CD4-positive, alpha-beta memory T cell (primary cell): ENCODE measurements around the gene SUMF1. TPM values are rescaled to one million over a fixed set of nuclear protein-coding genes. Genes with fewer than 3 reads are reported as not detected.
A peak's percentile ranks its signal among the peaks of the same experiment; 100 is the strongest.

Source experiments
- CTCF ChIA-PET: fragments of 350-600 bp; sonication (Branson Sonifier 250); formaldehyde crosslinking; loops from one replicate; lab custom pipeline; 2021; ENCODE audit warnings: inconsistent platforms; ENCODE audit not compliant: partially characterized antibody; lab: Charles Lee
- POLR2A ChIA-PET: fragments of 350-600 bp; sonication (Branson Sonifier 250); formaldehyde crosslinking; loops from one replicate; lab custom pipeline; 2021; ENCODE audit not compliant: partially characterized antibody; lab: Charles Lee
- DNase-seq, 5 donors: peaks; one replicate each; pipeline versions ENCODE4 v3.0.0 to v3.0.0-alpha.2; 2020 to 2022; ENCODE audit warnings: mixed read lengths in 1 of 5
- H3K27ac ChIP-seq: one replicate; pipeline ENCODE4 v1.7.0; 2013; ENCODE audit warnings: low read depth, low read length
- H3K27me3 ChIP-seq: 2 replicates; pipeline ENCODE4 v1.7.0; 2013; ENCODE audit warnings: mild to moderate bottlenecking, low read length, moderate library complexity; ENCODE audit not compliant: insufficient read depth
- H3K36me3 ChIP-seq: 2 replicates; pipeline ENCODE4 v1.7.0; 2013; ENCODE audit warnings: mild to moderate bottlenecking, low read length, moderate library complexity; ENCODE audit not compliant: insufficient read depth
- H3K4me1 ChIP-seq: 2 replicates; pipeline ENCODE4 v1.7.0; 2013; ENCODE audit warnings: mild to moderate bottlenecking, low read length, moderate library complexity; ENCODE audit not compliant: insufficient read depth
- H3K4me3 ChIP-seq, 2 donors: one replicate each; pipeline ENCODE4 v1.7.0; 2013; ENCODE audit warnings: low read length in 2 of 2, mild to moderate bottlenecking in 1 of 2
- H3K9me3 ChIP-seq, 2 donors: one replicate each; pipeline ENCODE4 v1.7.0; 2013; ENCODE audit warnings: low read length in 2 of 2, control low read depth in 1 of 2; ENCODE audit not compliant: control insufficient read depth in 1 of 2
- H3K27ac Mint-ChIP-seq, 7 donors: one replicate each; pipeline ENCODE4 v1.8.0; 2020 to 2021; ENCODE audit warnings: mixed read lengths in 7 of 7, mild to moderate bottlenecking in 6 of 7, inconsistent platforms in 3 of 7, moderate library complexity in 3 of 7
- H3K27me3 Mint-ChIP-seq, 2 donors: one replicate each; pipeline ENCODE4 v1.8.0; 2020 to 2021; ENCODE audit warnings: mixed read lengths in 2 of 2
- H3K36me3 Mint-ChIP-seq, 2 donors: one replicate each; pipeline ENCODE4 v1.8.0; 2020 to 2021; ENCODE audit warnings: mixed read lengths in 2 of 2, inconsistent platforms in 1 of 2, mild to moderate bottlenecking in 1 of 2
- H3K4me1 Mint-ChIP-seq, 4 donors: one replicate each; pipeline ENCODE4 v1.8.0; 2020 to 2021; ENCODE audit warnings: mixed read lengths in 4 of 4, mild to moderate bottlenecking in 1 of 4
- H3K4me3 Mint-ChIP-seq, 8 donors: one replicate each; pipeline ENCODE4 v1.8.0; 2020 to 2021; ENCODE audit warnings: mixed read lengths in 8 of 8, mild to moderate bottlenecking in 7 of 8, moderate library complexity in 6 of 8, inconsistent platforms in 3 of 8
- H3K9me3 Mint-ChIP-seq, 8 donors: one replicate each; pipeline ENCODE4 v1.8.0; 2020 to 2021; ENCODE audit warnings: mixed read lengths in 8 of 8, mild to moderate bottlenecking in 5 of 8, inconsistent platforms in 3 of 8, moderate library complexity in 1 of 8
- intact Hi-C: fragments of 100-400 bp; cut with micrococcal nuclease; formaldehyde crosslinking; loops from one replicate; pipeline ENCODE4 v1.15.1; 2023
- polyA plus RNA-seq, 2 donors: library from polyadenylated mRNA; unstranded; fragments of 300-500 nt; fragmentation: Illumina TruSeq; gene quantifications; one replicate each; pipeline ENCODE4 v1.2.3, GENCODE V29; 2021
- total RNA-seq, 2 experiments: library from RNA; stranded (reverse); gene quantifications; one replicate each; pipeline ENCODE4 v1.2.3, GENCODE V29; 2021

The SUMF1 gene
- total and polyA plus RNA-seq, 4 experiments from 2014 or later = 13.9 to 38.3 (median 22.3) TPM

- H3K36me3 ChIP-seq = no peaks in the 10 kb centered on the region
- H3K27me3 ChIP-seq = no peaks in the 10 kb centered on the region
- H3K4me1 ChIP-seq = no peaks in the 10 kb centered on the region
- no peaks in the 10 kb centered on the region for H3K9me3 Mint-ChIP-seq
- no peak overlapping the region for H3K4me3 Mint-ChIP-seq
- no peaks in the 10 kb centered on the region for H3K27me3 Mint-ChIP-seq
- no peak overlapping the region for H3K4me3 ChIP-seq
- peak overlapping the region in 1 of 7 donors; percentile 18 for H3K27ac Mint-ChIP-seq
- CTCF ChIA-PET = interaction anchor here (1.4 to 3.0 kb wide), 2 partner anchors 9 to 13 kb away, joined by 3 to 21 read pairs; no protein-coding TSS in a partner anchor
- H3K4me1 Mint-ChIP-seq = peaks cover 0 to 3% (median under 1%) of the 10 kb centered on the region in 4 donors
- POLR2A ChIA-PET = no interaction called here
- no peak for DNase-seq
- intact Hi-C loops = no loop called here
- no peak overlapping the region for H3K27ac ChIP-seq
- H3K9me3 ChIP-seq = no peaks in the 10 kb centered on the region
- H3K36me3 Mint-ChIP-seq = peaks cover 13 to 17% of the 10 kb centered on the region in 2 donors
Measured at GRCh38 chr3:4359805-4360502, 107.1 kb downstream of the SUMF1 start.

DNA sequence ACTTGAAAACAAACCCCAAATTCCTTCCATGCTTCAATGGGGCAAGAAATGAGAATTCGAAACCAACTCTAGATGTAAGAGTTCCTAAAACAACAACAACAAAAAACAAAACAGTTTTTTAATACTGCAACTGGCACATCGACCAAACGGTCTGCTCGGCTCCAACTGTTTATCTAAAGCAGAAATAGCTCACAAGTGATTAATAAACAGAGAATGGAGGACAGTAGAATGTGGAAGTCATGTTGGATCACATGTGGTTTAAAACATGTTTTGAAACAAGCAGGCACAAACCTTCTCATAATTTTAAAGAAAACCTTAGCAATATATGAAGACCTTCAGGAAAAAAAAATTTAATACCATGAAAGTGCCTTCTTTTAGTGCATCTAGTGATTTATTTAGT is 108.8 kb downstream of the SUMF1 start:
- Mint-ChIP-seq H3K27me3 (no peaks in the 10 kb centered on the region), H3K27ac (peak overlapping the region in 2 of 7 donors; percentile 30 to 89), H3K4me1 (peaks cover 0 to 3% (median under 1%) of the 10 kb centered on the region in 4 donors), H3K9me3 (no peaks in the 10 kb centered on the region), H3K36me3 (peaks cover 13 to 17% of the 10 kb centered on the region in 2 donors), H3K4me3 (no peak overlapping the region)
- H3K9me3 ChIP-seq = no peaks in the 10 kb centered on the region
- H3K27ac ChIP-seq = no peak overlapping the region
- no peaks in the 10 kb centered on the region for H3K27me3 ChIP-seq
- no peaks in the 10 kb centered on the region for H3K4me1 ChIP-seq
- POLR2A ChIA-PET = no interaction called here
- H3K4me3 ChIP-seq = no peak overlapping the region
- CTCF ChIA-PET = interaction anchor here (2.0 kb wide), 1 partner anchor 275 kb away, joined by 6 read pairs; no protein-coding TSS in a partner anchor
- intact Hi-C loops = no loop called here
- H3K36me3 ChIP-seq = no peaks in the 10 kb centered on the region
- DNase-seq = no peak

- peak overlapping the region in 1 of 7 donors; percentile 44 for H3K27ac Mint-ChIP-seq
- no peaks in the 10 kb centered on the region for H3K9me3 Mint-ChIP-seq
- no peak overlapping the region for H3K4me3 ChIP-seq
- H3K27me3 ChIP-seq = no peaks in the 10 kb centered on the region
- H3K27ac ChIP-seq = no peak overlapping the region
- H3K4me3 Mint-ChIP-seq = no peak overlapping the region
- no peaks in the 10 kb centered on the region for H3K4me1 ChIP-seq
- H3K9me3 ChIP-seq = no peaks in the 10 kb centered on the region
- ChIA-PET POLR2A (no interaction called here), CTCF (interaction anchor here (1.3 kb wide), 1 partner anchor 162 kb away, joined by 3 read pairs; no protein-coding TSS in a partner anchor)
- no peaks in the 10 kb centered on the region for H3K36me3 ChIP-seq
- no peaks in the 10 kb centered on the region for H3K27me3 Mint-ChIP-seq
- intact Hi-C loops = no loop called here
- peaks cover 3 to 9% (median 6%) of the 10 kb centered on the region in 4 donors for H3K4me1 Mint-ChIP-seq
- DNase-seq = no peak
- peaks cover 7 to 13% of the 10 kb centered on the region in 2 donors for H3K36me3 Mint-ChIP-seq
Measured at GRCh38 chr3:4356546-4357410, 110.3 kb downstream of the SUMF1 start.

DNA sequence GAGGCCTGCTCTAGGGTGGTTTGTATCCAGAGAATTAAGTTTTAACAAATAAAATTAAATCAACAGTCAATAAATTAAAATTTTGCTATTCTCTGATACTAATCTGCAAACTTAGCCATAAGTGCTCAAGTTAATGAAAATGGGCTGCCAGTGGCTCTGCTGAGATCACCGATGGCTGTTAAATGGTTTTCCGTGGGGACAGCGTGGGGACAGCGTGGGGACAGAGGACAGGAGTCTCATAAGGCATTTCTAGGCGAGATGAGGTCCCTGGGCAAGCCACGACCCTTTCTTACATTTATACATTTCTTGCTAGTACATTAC is 110.9 kb downstream of the SUMF1 start:
- peaks cover under 1 to 9% of the 10 kb centered on the region in 2 donors for H3K36me3 Mint-ChIP-seq
- Histone ChIP-seq H3K4me1 (peaks cover 4% of the 10 kb centered on the region), H3K4me3 (no peak overlapping the region), H3K36me3 (no peaks in the 10 kb centered on the region), H3K27me3 (no peaks in the 10 kb centered on the region), H3K27ac (no peak overlapping the region), H3K9me3 (no peaks in the 10 kb centered on the region)
- no peaks in the 10 kb centered on the region for H3K9me3 Mint-ChIP-seq
- POLR2A ChIA-PET = no interaction called here
- H3K4me3 Mint-ChIP-seq = no peak overlapping the region
- H3K4me1 Mint-ChIP-seq = peaks cover 5 to 12% (median 8%) of the 10 kb centered on the region in 4 donors
- CTCF ChIA-PET = interaction anchor here (1.3 kb wide), 1 partner anchor 163 kb away, joined by 3 read pairs; no protein-coding TSS in a partner anchor
- H3K27ac Mint-ChIP-seq = no peak overlapping the region
- intact Hi-C loops = no loop called here
- DNase-seq = no peak
- no peaks in the 10 kb centered on the region for H3K27me3 Mint-ChIP-seq

GRCh38 chr3:4355401-4356219 is 111.5 kb downstream of the SUMF1 start:
- intact Hi-C loops = no loop called here

GRCh38 chr3:4351872-4352271 is 115.2 kb downstream of the SUMF1 start:
- H3K36me3 ChIP-seq = no peaks in the 10 kb centered on the region
- DNase-seq = no peak
- no peak overlapping the region for H3K27ac ChIP-seq
- H3K27me3 ChIP-seq = no peaks in the 10 kb centered on the region
- ChIA-PET POLR2A (interaction anchor here (0.5 to 1.8 kb wide), 5 partner anchors 48 to 625 kb away, joined by 3 to 17 read pairs (median 6); partner anchors contain the start of genes ITPR1 and SUMF1), CTCF (interaction anchor here (0.7 to 6.3 kb wide), 22 partner anchors 9 to 772 kb away, joined by 3 to 185 read pairs (median 8); partner anchors contain the start of genes ITPR1 and SUMF1)
- H3K27ac Mint-ChIP-seq = peak overlapping the region in 6 of 7 donors; percentile 33 to 89 (median 86)
- H3K9me3 Mint-ChIP-seq = no peaks in the 10 kb centered on the region
- H3K4me3 Mint-ChIP-seq = peak overlapping the region in 7 of 8 donors; percentile 52 to 84 (median 73)
- no peaks in the 10 kb centered on the region for H3K27me3 Mint-ChIP-seq
- H3K4me3 ChIP-seq = no peak overlapping the region
- no peaks in the 10 kb centered on the region for H3K9me3 ChIP-seq
- H3K36me3 Mint-ChIP-seq = no peaks in the 10 kb centered on the region
- intact Hi-C loops = loop anchor here (1.0 kb wide), 7 partner anchors 42 to 706 kb away; partner anchors contain the start of gene ITPR1
- peaks cover 7 to 18% (median 10%) of the 10 kb centered on the region in 4 donors for H3K4me1 Mint-ChIP-seq
- peaks cover 4% of the 10 kb centered on the region for H3K4me1 ChIP-seq

More at GRCh38 chr3:4355401-4356219, 111.5 kb downstream of the SUMF1 start:
- H3K27ac ChIP-seq = no peak overlapping the region
- POLR2A ChIA-PET = no interaction called here
- H3K27ac Mint-ChIP-seq = peak overlapping the region in 2 of 7 donors; percentile 80 to 88
- H3K4me1 ChIP-seq = peaks cover 4% of the 10 kb centered on the region
- peaks cover 7 to 16% (median 10%) of the 10 kb centered on the region in 4 donors for H3K4me1 Mint-ChIP-seq
- no peaks in the 10 kb centered on the region for H3K27me3 Mint-ChIP-seq
- no peaks in the 10 kb centered on the region for H3K27me3 ChIP-seq
- H3K9me3 ChIP-seq = no peaks in the 10 kb centered on the region
- H3K36me3 Mint-ChIP-seq = peaks cover 0 to 4% of the 10 kb centered on the region in 2 donors
- CTCF ChIA-PET = interaction anchor here (1.3 kb wide), 1 partner anchor 163 kb away, joined by 3 read pairs; no protein-coding TSS in a partner anchor
- DNase-seq = no peak
- no peaks in the 10 kb centered on the region for H3K9me3 Mint-ChIP-seq
- no peaks in the 10 kb centered on the region for H3K36me3 ChIP-seq
- H3K4me3 ChIP-seq = no peak overlapping the region
- no peak overlapping the region for H3K4me3 Mint-ChIP-seq
